HepG2 (cell line): Measurements from ENCODE around the gene LRR1. TPM values are rescaled to one million over a fixed set of nuclear protein-coding genes. Genes with fewer than 3 reads are reported as not detected.

Experiments
- EP300 ChIP-seq, 3 experiments: sonication (generic) in 1 of 3; formaldehyde crosslinking in 1 of 3; IDR thresholded peaks; 2 replicates each; pipeline versions ENCODE4 v1.5.1 to v1.6.1; 2011 to 2020; ENCODE audit warnings: low read depth in 2 of 3, low read length in 2 of 3, borderline replicate concordance in 1 of 3, improper control_type of control experiment in 1 of 3, mild to moderate bottlenecking in 1 of 3, missing genetic modification reagents in 1 of 3, moderate library complexity in 1 of 3
- HNRNPLL ChIP-seq: fragments of 200-400 bp; formaldehyde crosslinking; IDR thresholded peaks from 2 replicates; pipeline ENCODE4 v1.6.1; 2017; ENCODE audit warnings: mild to moderate bottlenecking, low read depth, low read length; ENCODE audit not compliant: poor library complexity, severe bottlenecking
- NPAS2 ChIP-seq: sonication (generic); formaldehyde crosslinking; IDR thresholded peaks from 2 replicates; pipeline ENCODE4 v1.8.0; 2022; ENCODE audit warnings: mild to moderate bottlenecking, missing genetic modification reagents, borderline replicate concordance
- PLRG1 ChIP-seq: fragments of 450-650 bp; conservative IDR thresholded peaks from 2 replicates; pipeline ENCODE4 v1.6.1; 2016
- SP2 ChIP-seq: sonication (generic); formaldehyde crosslinking; IDR thresholded peaks from 2 replicates; pipeline ENCODE4 v1.5.1; 2020; ENCODE audit warnings: mild to moderate bottlenecking, missing genetic modification reagents
- SUZ12 ChIP-seq: fragments of 150-350 bp; IDR thresholded peaks from 2 replicates; pipeline ENCODE4 v1.6.1; 2014; ENCODE audit warnings: low read depth, low read length
- TCF7 ChIP-seq: sonication (generic); IDR thresholded peaks from 2 replicates; pipeline ENCODE4 v1.6.1; 2016; ENCODE audit warnings: antibody characterized with exemption, low read depth
- ZEB1 ChIP-seq: IDR thresholded peaks from 2 replicates; pipeline ENCODE4 v1.6.1; 2012; ENCODE audit warnings: mild to moderate bottlenecking, low read depth, inconsistent platforms; ENCODE audit not compliant: insufficient replicate concordance
- ZNF234 ChIP-seq: sonication (generic); formaldehyde crosslinking; conservative IDR thresholded peaks from 2 replicates; pipeline ENCODE4 v1.5.1; 2020; ENCODE audit warnings: mild to moderate bottlenecking, missing genetic modification reagents
- ZNF318 ChIP-seq: sonication (generic); formaldehyde crosslinking; IDR thresholded peaks from 2 replicates; pipeline ENCODE4 v1.4.0; 2020; ENCODE audit warnings: mild to moderate bottlenecking, missing genetic modification reagents
- ZNF354B ChIP-seq: sonication (generic); formaldehyde crosslinking; IDR thresholded peaks from 2 replicates; pipeline ENCODE4 v1.8.0; 2022; ENCODE audit warnings: mild to moderate bottlenecking, missing genetic modification reagents
- ZNF543 ChIP-seq: sonication (generic); formaldehyde crosslinking; IDR thresholded peaks from 2 replicates; pipeline ENCODE4 v1.4.0; 2020; ENCODE audit warnings: mild to moderate bottlenecking, missing genetic modification reagents
- ZNF746 ChIP-seq: sonication (generic); formaldehyde crosslinking; IDR thresholded peaks from 2 replicates; pipeline ENCODE4 v1.8.0; 2022; ENCODE audit warnings: mild to moderate bottlenecking, missing genetic modification reagents
- ZNF891 ChIP-seq: sonication (generic); formaldehyde crosslinking; IDR thresholded peaks from 2 replicates; pipeline ENCODE4 v1.5.0; 2020; ENCODE audit warnings: mild to moderate bottlenecking, missing genetic modification reagents
- polyA plus RNA-seq, 8 experiments: library from polyadenylated mRNA; depleted of rRNA in 3 of 8; stranded (reverse) in 7 of 8; unstranded in 1 of 8; fragments of >200 nt; fragmentation: Illumina TruSeq in 4 of 8; extraction: Trizol in 4 of 8; gene quantifications; 2 replicates each; pipeline versions ENCODE4 v1.2.1 to v1.2.3, GENCODE V29; 2011 to 2016; ENCODE audit warnings: low read depth in 4 of 8, missing spikeins in 1 of 8, mixed read lengths in 1 of 8; ENCODE audit not compliant: insufficient read depth in 1 of 8
- total RNA-seq, 5 experiments: library from RNA; depleted of rRNA; stranded (reverse); fragments of >200 nt; fragmentation: Illumina TruSeq; extraction: Trizol; gene quantifications; 2 replicates each; pipeline ENCODE4 v1.2.3, GENCODE V29; 2016; ENCODE audit warnings: low read depth in 1 of 5
- TF ChIP-seq, protein P1 (sequence below): sonication (generic); formaldehyde crosslinking; IDR thresholded peaks from 2 replicates; pipeline ENCODE4 v1.4.0; 2020; ENCODE audit warnings: missing genetic modification reagents, borderline replicate concordance
- TF ChIP-seq, protein P2 (sequence below): sonication (generic); formaldehyde crosslinking; IDR thresholded peaks from 2 replicates; pipeline ENCODE4 v1.8.0; 2022; ENCODE audit warnings: mild to moderate bottlenecking, missing genetic modification reagents, borderline replicate concordance

The LRR1 gene
- total and polyA plus RNA-seq, 2 of the 13 experiments (the other 11 are each of a cell fraction or from before 2014, with no cell fraction given) = 7.0 to 36.2 TPM

DNA sequence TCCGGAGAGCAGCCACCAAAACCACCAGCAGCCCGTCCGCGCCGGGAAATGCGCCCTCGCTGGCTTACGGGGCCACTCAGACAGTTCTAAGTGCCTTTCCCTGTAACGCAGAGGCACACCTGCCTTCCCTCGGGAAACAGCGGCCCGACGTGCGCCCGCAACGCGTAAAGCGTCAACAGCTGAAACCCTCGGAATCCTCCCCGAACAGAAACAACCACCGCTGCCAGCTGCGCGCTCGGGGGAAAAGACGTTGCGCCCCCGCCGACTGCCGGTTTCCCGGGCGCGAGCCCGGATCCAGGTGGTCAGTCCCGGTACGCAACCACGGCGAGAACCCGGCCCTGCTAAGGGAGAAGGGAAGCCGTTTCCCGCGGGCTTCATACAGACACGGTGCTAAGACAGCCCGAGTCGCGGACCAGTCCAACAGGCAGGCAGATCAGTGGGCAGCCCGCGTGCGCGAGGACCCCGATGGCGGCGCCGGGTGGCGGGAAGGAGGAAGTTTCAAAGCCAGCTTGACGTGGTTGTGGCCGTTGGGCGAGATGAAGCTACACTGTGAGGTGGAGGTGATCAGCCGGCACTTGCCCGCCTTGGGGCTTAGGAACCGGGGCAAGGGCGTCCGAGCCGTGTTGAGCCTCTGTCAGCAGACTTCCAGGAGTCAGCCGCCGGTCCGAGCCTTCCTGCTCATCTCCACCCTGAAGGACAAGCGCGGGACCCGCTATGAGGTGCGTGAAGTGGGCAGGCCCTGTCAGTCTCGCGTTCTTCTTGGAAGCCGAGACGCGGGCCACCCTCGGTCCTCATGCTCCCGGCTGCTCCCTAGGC, at the start of gene LRR1 (continued):
- TF ChIP-seq, protein P1, sequence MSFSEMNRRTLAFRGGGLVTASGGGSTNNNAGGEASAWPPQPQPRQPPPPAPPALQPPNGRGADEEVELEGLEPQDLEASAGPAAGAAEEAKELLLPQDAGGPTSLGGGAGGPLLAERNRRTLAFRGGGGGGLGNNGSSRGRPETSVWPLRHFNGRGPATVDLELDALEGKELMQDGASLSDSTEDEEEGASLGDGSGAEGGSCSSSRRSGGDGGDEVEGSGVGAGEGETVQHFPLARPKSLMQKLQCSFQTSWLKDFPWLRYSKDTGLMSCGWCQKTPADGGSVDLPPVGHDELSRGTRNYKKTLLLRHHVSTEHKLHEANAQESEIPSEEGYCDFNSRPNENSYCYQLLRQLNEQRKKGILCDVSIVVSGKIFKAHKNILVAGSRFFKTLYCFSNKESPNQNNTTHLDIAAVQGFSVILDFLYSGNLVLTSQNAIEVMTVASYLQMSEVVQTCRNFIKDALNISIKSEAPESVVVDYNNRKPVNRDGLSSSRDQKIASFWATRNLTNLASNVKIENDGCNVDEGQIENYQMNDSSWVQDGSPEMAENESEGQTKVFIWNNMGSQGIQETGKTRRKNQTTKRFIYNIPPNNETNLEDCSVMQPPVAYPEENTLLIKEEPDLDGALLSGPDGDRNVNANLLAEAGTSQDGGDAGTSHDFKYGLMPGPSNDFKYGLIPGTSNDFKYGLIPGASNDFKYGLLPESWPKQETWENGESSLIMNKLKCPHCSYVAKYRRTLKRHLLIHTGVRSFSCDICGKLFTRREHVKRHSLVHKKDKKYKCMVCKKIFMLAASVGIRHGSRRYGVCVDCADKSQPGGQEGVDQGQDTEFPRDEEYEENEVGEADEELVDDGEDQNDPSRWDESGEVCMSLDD (CRISPR knock-in tag) = no peak
- no peak; the same call in 1 of the 2 replicates for TF ChIP-seq ZNF543
- TF ChIP-seq ZNF891 (CRISPR knock-in tag) = peak; percentile 61; the same call in 1 of the 2 replicates
- TF ChIP-seq NPAS2 = no peak
- no peak for TF ChIP-seq ZNF354B (CRISPR knock-in tag)
- no peak for TF ChIP-seq ZEB1
- peak; percentile 32; the same call in 1 of the 2 replicates for TF ChIP-seq ZNF318 (CRISPR knock-in tag)
- TF ChIP-seq PLRG1 = no peak
- TF ChIP-seq, protein P2, sequence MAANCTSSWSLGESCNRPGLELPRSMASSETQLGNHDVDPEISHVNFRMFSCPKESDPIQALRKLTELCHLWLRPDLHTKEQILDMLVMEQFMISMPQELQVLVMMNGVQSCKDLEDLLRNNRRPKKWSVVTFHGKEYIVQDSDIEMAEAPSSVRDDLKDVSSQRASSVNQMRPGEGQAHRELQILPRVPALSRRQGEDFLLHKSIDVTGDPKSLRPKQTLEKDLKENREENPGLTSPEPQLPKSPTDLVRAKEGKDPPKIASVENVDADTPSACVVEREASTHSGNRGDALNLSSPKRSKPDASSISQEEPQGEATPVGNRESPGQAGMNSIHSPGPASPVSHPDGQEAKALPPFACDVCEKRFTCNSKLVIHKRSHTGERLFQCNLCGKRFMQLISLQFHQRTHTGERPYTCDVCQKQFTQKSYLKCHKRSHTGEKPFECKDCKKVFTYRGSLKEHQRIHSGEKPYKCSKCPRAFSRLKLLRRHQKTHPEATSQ (CRISPR knock-in tag) = 0 out of 2 replicates have a peak, but pooled peaks have one; percentile 12
- TF ChIP-seq SUZ12 = no peak
- TF ChIP-seq ZNF234 (CRISPR knock-in tag) = peak; percentile 74; the same call in 1 of the 2 replicates
- peak; percentile 46; the same call in 1 of the 2 replicates for TF ChIP-seq SP2 (CRISPR knock-in tag)
- no peak for TF ChIP-seq TCF7
- TF ChIP-seq HNRNPLL = peak; percentile 99
- TF ChIP-seq ZNF746 (CRISPR knock-in tag) = peak; percentile 43
- no peak for TF ChIP-seq EP300 (IDR thresholded peaks at IDR 0.05; ENCODE audit: low read depth in 2 of 2, low read length in 2 of 2)
- no peak for TF ChIP-seq EP300 (CRISPR knock-in tag; IDR thresholded peaks at IDR 0.05; ENCODE audit: borderline replicate concordance)
